ENCODE data around the gene GULP1. TPM values are rescaled to one million over a fixed set of nuclear protein-coding genes. Genes with fewer than 3 reads are reported as not detected.

GULP1 gene
- total and polyA plus RNA-seq, 2 experiments from 2014 or later = 94.6 to 181 TPM

DNA sequence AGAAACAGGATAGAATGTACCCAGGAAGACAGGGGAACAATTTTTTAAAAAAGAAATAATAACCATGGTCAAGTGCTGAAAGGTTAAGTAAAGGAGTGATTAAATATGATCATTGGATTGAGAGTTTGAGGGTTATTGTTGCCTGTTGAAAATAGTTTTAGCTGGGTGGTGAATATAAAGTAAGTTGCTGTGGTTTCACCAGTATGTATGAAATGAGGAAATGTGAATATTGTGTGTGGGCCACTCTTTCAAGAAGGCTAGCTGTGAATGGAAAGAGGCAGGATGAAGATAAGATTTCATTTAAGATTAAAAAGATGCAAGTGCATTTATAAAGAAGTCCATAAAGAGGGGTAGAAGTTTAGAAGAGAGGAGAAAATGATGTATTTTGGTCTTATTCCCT, 53.8 kb downstream of the GULP1 start:
- Histone ChIP-seq H3K9me2 (ENCODE audit: insufficient read depth) (no peaks in the 10 kb centered on the region), H2AFZ (no peak overlapping the region), H3F3A (replicated peaks; ENCODE audit: low read depth) (0 out of 2 replicates have a peak, but pooled peaks cover 2% of the 10 kb centered on the region), H3K27me3 (ENCODE audit: insufficient read depth) (no peaks in the 10 kb centered on the region), H3K4me1 (ENCODE audit: insufficient read depth) (peaks cover 58% of the 10 kb centered on the region), H3K79me2 (replicated peaks; ENCODE audit: insufficient read depth) (peaks cover 100% of the 10 kb centered on the region), H4K20me1 (replicated peaks; ENCODE audit: insufficient read depth) (peaks cover 38% of the 10 kb centered on the region), H3K4me2 (no peak overlapping the region), H3K4me3 (no peak overlapping the region), H3K27ac (ENCODE audit: low read depth) (peak overlapping the region; percentile 46), H3K36me3 (ENCODE audit: insufficient read depth) (no peaks in the 10 kb centered on the region)
- Mint-ChIP-seq H3K9me3 (no peaks in the 10 kb centered on the region), H3K4me1 (peaks cover 47% of the 10 kb centered on the region), H3K27ac (peak overlapping the region; percentile 41), H3K4me3 (no peak overlapping the region), H3K36me3 (ENCODE audit: low read depth) (peaks cover 8% of the 10 kb centered on the region; the same call in 1 of the 3 replicates), H3K27me3 (ENCODE audit: insufficient read depth, low read depth, poor library complexity) (no peaks in the 10 kb centered on the region)
- TF ChIP-seq STAT1 (IDR thresholded peaks at IDR 0.05; ENCODE audit: unreplicated experiment) = no peak
- no peak for ATAC-seq
- DNase-seq (ENCODE audit: low spot score) = no peak

GRCh38 chr2:188345831-188346458, 54.3 kb downstream of the GULP1 start:
- Histone ChIP-seq H3K36me3 (ENCODE audit: insufficient read depth) (no peaks in the 10 kb centered on the region), H3F3A (replicated peaks; ENCODE audit: low read depth) (0 out of 2 replicates have a peak, but pooled peaks cover 2% of the 10 kb centered on the region), H3K4me2 (no peak overlapping the region), H3K27ac (ENCODE audit: low read depth) (peak overlapping the region; percentile 46; the same call in 1 of the 2 replicates), H3K9me2 (ENCODE audit: insufficient read depth) (no peaks in the 10 kb centered on the region), H2AFZ (no peak overlapping the region), H3K4me3 (no peak overlapping the region), H3K4me1 (ENCODE audit: insufficient read depth) (peaks cover 59% of the 10 kb centered on the region), H3K27me3 (ENCODE audit: insufficient read depth) (no peaks in the 10 kb centered on the region), H4K20me1 (replicated peaks; ENCODE audit: insufficient read depth) (peaks cover 41% of the 10 kb centered on the region), H3K79me2 (replicated peaks; ENCODE audit: insufficient read depth) (peaks cover 100% of the 10 kb centered on the region)
- Mint-ChIP-seq H3K27ac (no peak overlapping the region), H3K4me1 (peaks cover 45% of the 10 kb centered on the region), H3K27me3 (ENCODE audit: insufficient read depth, low read depth, poor library complexity) (no peaks in the 10 kb centered on the region), H3K4me3 (no peak overlapping the region), H3K36me3 (ENCODE audit: low read depth) (peaks cover 5% of the 10 kb centered on the region; the same call in 1 of the 3 replicates), H3K9me3 (no peaks in the 10 kb centered on the region)
- DNase-seq (ENCODE audit: low spot score) (no peak), ATAC-seq (no peak)
- TF ChIP-seq EZH2 (IDR thresholded peaks at IDR 0.05; ENCODE audit: low read depth, unreplicated experiment) (no peak), STAT1 (IDR thresholded peaks at IDR 0.05; ENCODE audit: unreplicated experiment) (no peak), JUNB (IDR thresholded peaks at IDR 0.05; ENCODE audit: unreplicated experiment) (no peak), CREB1 (CRISPR knock-in tag; IDR thresholded peaks at IDR 0.05; ENCODE audit: low read depth) (no peak), POLR2AphosphoS5 (IDR thresholded peaks at IDR 0.05; ENCODE audit: low read depth) (no peak), ZNF462 (CRISPR knock-in tag; IDR thresholded peaks at IDR 0.05) (no peak)
- TF ChIP-seq, protein P1, sequence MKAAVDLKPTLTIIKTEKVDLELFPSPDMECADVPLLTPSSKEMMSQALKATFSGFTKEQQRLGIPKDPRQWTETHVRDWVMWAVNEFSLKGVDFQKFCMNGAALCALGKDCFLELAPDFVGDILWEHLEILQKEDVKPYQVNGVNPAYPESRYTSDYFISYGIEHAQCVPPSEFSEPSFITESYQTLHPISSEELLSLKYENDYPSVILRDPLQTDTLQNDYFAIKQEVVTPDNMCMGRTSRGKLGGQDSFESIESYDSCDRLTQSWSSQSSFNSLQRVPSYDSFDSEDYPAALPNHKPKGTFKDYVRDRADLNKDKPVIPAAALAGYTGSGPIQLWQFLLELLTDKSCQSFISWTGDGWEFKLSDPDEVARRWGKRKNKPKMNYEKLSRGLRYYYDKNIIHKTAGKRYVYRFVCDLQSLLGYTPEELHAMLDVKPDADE (IDR thresholded peaks at IDR 0.05) = no peak
- TF ChIP-seq, protein P2, sequence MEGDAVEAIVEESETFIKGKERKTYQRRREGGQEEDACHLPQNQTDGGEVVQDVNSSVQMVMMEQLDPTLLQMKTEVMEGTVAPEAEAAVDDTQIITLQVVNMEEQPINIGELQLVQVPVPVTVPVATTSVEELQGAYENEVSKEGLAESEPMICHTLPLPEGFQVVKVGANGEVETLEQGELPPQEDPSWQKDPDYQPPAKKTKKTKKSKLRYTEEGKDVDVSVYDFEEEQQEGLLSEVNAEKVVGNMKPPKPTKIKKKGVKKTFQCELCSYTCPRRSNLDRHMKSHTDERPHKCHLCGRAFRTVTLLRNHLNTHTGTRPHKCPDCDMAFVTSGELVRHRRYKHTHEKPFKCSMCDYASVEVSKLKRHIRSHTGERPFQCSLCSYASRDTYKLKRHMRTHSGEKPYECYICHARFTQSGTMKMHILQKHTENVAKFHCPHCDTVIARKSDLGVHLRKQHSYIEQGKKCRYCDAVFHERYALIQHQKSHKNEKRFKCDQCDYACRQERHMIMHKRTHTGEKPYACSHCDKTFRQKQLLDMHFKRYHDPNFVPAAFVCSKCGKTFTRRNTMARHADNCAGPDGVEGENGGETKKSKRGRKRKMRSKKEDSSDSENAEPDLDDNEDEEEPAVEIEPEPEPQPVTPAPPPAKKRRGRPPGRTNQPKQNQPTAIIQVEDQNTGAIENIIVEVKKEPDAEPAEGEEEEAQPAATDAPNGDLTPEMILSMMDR (conservative IDR thresholded peaks at IDR 0.05; ENCODE audit: low read depth in 2 of 2) = no peak

Data from GM23338 (cell line).